ENCODE data around the gene RAB35.

Gene RAB35

GRCh38 chr12:120066341-120066740 is 50.2 kb downstream of the RAB35 start:
- no peaks in the 10 kb centered on the region for H3K79me2 ChIP-seq (ENCODE audit: insufficient read depth, low read length)
- no peak overlapping the region for H3K9ac ChIP-seq (ENCODE audit: low read length)
- no peaks in the 10 kb centered on the region for H3F3A ChIP-seq (ENCODE audit: insufficient read depth)
- no peaks in the 10 kb centered on the region for H3K27me3 ChIP-seq (ENCODE audit: low read length)
- no peak overlapping the region for H3K4me3 ChIP-seq (ENCODE audit: insufficient read depth, low read length, poor library complexity, severe bottlenecking)
- no peaks in the 10 kb centered on the region for H4K20me1 ChIP-seq (ENCODE audit: low read depth, low read length)
- no peaks in the 10 kb centered on the region for H3K36me3 ChIP-seq (ENCODE audit: low read length)
- H2AFZ ChIP-seq (ENCODE audit: low read depth, low read length, severe bottlenecking): no peak overlapping the region
- TF ChIP-seq CTCF (IDR thresholded peaks at IDR 0.05; ENCODE audit: insufficient read depth, low read length, poor library complexity, severe bottlenecking) (no peak), EZH2phosphoT487 (conservative IDR thresholded peaks at IDR 0.05; ENCODE audit: low read length) (no peak)
- no peaks in the 10 kb centered on the region for H3K9me2 ChIP-seq (replicated peaks; ENCODE audit: insufficient read depth, low read length)
- no peaks in the 10 kb centered on the region for H3K9me3 ChIP-seq (ENCODE audit: insufficient read depth, low read length)
- H3K4me2 ChIP-seq (ENCODE audit: low read depth, low read length, poor library complexity, severe bottlenecking): no peak overlapping the region
- no peak overlapping the region for H3K27ac ChIP-seq (ENCODE audit: low read depth, low read length)

GRCh38 chr12:120065472-120065871 is 51.1 kb downstream of the RAB35 start:
- H3K4me2 ChIP-seq (ENCODE audit: low read depth, low read length, poor library complexity, severe bottlenecking): no peak overlapping the region
- no peaks in the 10 kb centered on the region for H3K9me2 ChIP-seq (replicated peaks; ENCODE audit: insufficient read depth, low read length)
- no peak overlapping the region for H3K27ac ChIP-seq (ENCODE audit: low read depth, low read length)
- H2AFZ ChIP-seq (ENCODE audit: low read depth, low read length, severe bottlenecking): no peak overlapping the region
- no peak overlapping the region for H3K4me3 ChIP-seq (ENCODE audit: insufficient read depth, low read length, poor library complexity, severe bottlenecking)
- TF ChIP-seq CTCF (IDR thresholded peaks at IDR 0.05; ENCODE audit: insufficient read depth, low read length, poor library complexity, severe bottlenecking) (no peak), EZH2phosphoT487 (conservative IDR thresholded peaks at IDR 0.05; ENCODE audit: low read length) (no peak)
- no peak overlapping the region for H3K9ac ChIP-seq (ENCODE audit: low read length)
- no peaks in the 10 kb centered on the region for H4K20me1 ChIP-seq (ENCODE audit: low read depth, low read length)
- no peaks in the 10 kb centered on the region for H3K9me3 ChIP-seq (ENCODE audit: insufficient read depth, low read length)
- H3F3A ChIP-seq (ENCODE audit: insufficient read depth): no peaks in the 10 kb centered on the region
- no peaks in the 10 kb centered on the region for H3K36me3 ChIP-seq (ENCODE audit: low read length)
- H3K27me3 ChIP-seq (ENCODE audit: low read length): no peaks in the 10 kb centered on the region
- H3K79me2 ChIP-seq (ENCODE audit: insufficient read depth, low read length): no peaks in the 10 kb centered on the region

GRCh38 chr12:120064054-120064940 is 52.3 kb downstream of the RAB35 start:
- no peaks in the 10 kb centered on the region for H3F3A ChIP-seq (ENCODE audit: insufficient read depth)

More at GRCh38 chr12:120064054-120064940, 52.3 kb downstream of the RAB35 start:
- H3K27me3 ChIP-seq (ENCODE audit: low read length): no peaks in the 10 kb centered on the region
- H3K27ac ChIP-seq (ENCODE audit: low read depth, low read length): no peak overlapping the region
- no peaks in the 10 kb centered on the region for H3K36me3 ChIP-seq (ENCODE audit: low read length)
- no peak for TF ChIP-seq EZH2phosphoT487 (conservative IDR thresholded peaks at IDR 0.05; ENCODE audit: low read length)
- no peak for TF ChIP-seq CTCF (IDR thresholded peaks at IDR 0.05; ENCODE audit: insufficient read depth, low read length, poor library complexity, severe bottlenecking)
- H4K20me1 ChIP-seq (ENCODE audit: low read depth, low read length): no peaks in the 10 kb centered on the region
- no peaks in the 10 kb centered on the region for H3K9me3 ChIP-seq (ENCODE audit: insufficient read depth, low read length)
- no peaks in the 10 kb centered on the region for H3K79me2 ChIP-seq (ENCODE audit: insufficient read depth, low read length)
- H3K4me2 ChIP-seq (ENCODE audit: low read depth, low read length, poor library complexity, severe bottlenecking): no peak overlapping the region
- no peaks in the 10 kb centered on the region for H3K9me2 ChIP-seq (replicated peaks; ENCODE audit: insufficient read depth, low read length)
- no peak overlapping the region for H2AFZ ChIP-seq (ENCODE audit: low read depth, low read length, severe bottlenecking)
- H3K9ac ChIP-seq (ENCODE audit: low read length): no peak overlapping the region
- no peak overlapping the region for H3K4me3 ChIP-seq (ENCODE audit: insufficient read depth, low read length, poor library complexity, severe bottlenecking)
